Measurements from ENCODE around the gene EEA1. TPM values are rescaled to one million over a fixed set of nuclear protein-coding genes. Genes with fewer than 3 reads are reported as not detected.

The EEA1 gene
- total and polyA plus RNA-seq, 2 of the 4 experiments (the other 2 are of a cell fraction) = 4.6 to 12.5 TPM

GRCh38 chr12:92828565-92828964, 100.5 kb downstream of the EEA1 start:
- in situ Hi-C loops (cut with MboI; ENCODE audit: low sequenced_read_pairs) (no loop called here), dilution Hi-C loops (cut with HindIII; ENCODE audit: low sequenced_read_pairs, unreplicated experiment) (no loop called here), intact Hi-C loops (cut with micrococcal nuclease) (no loop called here)
- H4K20me1 ChIP-seq (ENCODE audit: insufficient read depth, low read length) = no peaks in the 10 kb centered on the region
- H3K27me3 ChIP-seq (ENCODE audit: control insufficient read depth, insufficient read depth, low read length) = no peaks in the 10 kb centered on the region
- H3K36me3 ChIP-seq (ENCODE audit: control insufficient read depth, insufficient read depth, low read length) = peaks cover 15% of the 10 kb centered on the region
- no peak overlapping the region for H3K4ac ChIP-seq (ENCODE audit: low read depth, low read length)
- no peak overlapping the region for H2BK120ac ChIP-seq (ENCODE audit: low read depth, low read length)
- H4K91ac ChIP-seq (ENCODE audit: insufficient read depth, low read depth, low read length) = no peak overlapping the region
- H2BK20ac ChIP-seq (ENCODE audit: low read depth, low read length) = no peak overlapping the region
- H2AK9ac ChIP-seq (replicated peaks; ENCODE audit: low read depth, low read length, poor library complexity) = no peak overlapping the region
- H2BK15ac ChIP-seq (ENCODE audit: low read depth, low read length) = no peak overlapping the region
- H3K27ac ChIP-seq (ENCODE audit: insufficient read depth, low read length) = no peak overlapping the region
- no peak overlapping the region for H3K14ac ChIP-seq (replicated peaks; ENCODE audit: low read depth, low read length)
- no TSS peak for BruUV-seq (replicated peaks)
- ChIA-PET POLR2A (ENCODE audit: unreplicated experiment) (no interaction called here), CTCF (no interaction called here)
- H2BK5ac ChIP-seq (ENCODE audit: low read depth, low read length, poor library complexity, severe bottlenecking) = no peak overlapping the region
- no peak for ATAC-seq (ENCODE audit: low read depth)
- peaks cover 2 to 20% of the 10 kb centered on the region in 2 experiments; a peak in 3 of 4 replicates for H3K79me1 ChIP-seq (ENCODE audit: low read depth in 1 of 2, low read length in 2 of 2)
- H3K23ac ChIP-seq (ENCODE audit: low read depth, low read length) = no peak overlapping the region
- no peak overlapping the region for H3K18ac ChIP-seq (ENCODE audit: low read depth, low read length)
- no peak for TF ChIP-seq POLR2A (IDR thresholded peaks at IDR 0.05; ENCODE audit: low read depth, low read length)
- no peak for TF ChIP-seq FOS (IDR thresholded peaks at IDR 0.05; ENCODE audit: low read depth, low read length)
- TF ChIP-seq SMC3 (IDR thresholded peaks at IDR 0.05; ENCODE audit: low read depth, low read length) = no peak
- no peak for TF ChIP-seq USF2 (IDR thresholded peaks at IDR 0.05; ENCODE audit: low read depth, low read length)
- TF ChIP-seq RCOR1 (IDR thresholded peaks at IDR 0.05; ENCODE audit: insufficient replicate concordance, low read length) = no peak
- TF ChIP-seq CEBPB (IDR thresholded peaks at IDR 0.05; ENCODE audit: low read depth, low read length) = no peak
- TF ChIP-seq CTCF (conservative IDR thresholded peaks at IDR 0.05; ENCODE audit: low read depth, low read length) = no peak
- no peak for TF ChIP-seq RFX5 (IDR thresholded peaks at IDR 0.05; ENCODE audit: low read depth, low read length)
- no peak for TF ChIP-seq ELK1 (IDR thresholded peaks at IDR 0.05; ENCODE audit: borderline replicate concordance, low read depth, low read length)
- TF ChIP-seq MXI1 (IDR thresholded peaks at IDR 0.05; ENCODE audit: borderline replicate concordance, low read depth, low read length) = no peak
- H2AK5ac ChIP-seq (ENCODE audit: low read depth, low read length) = no peak overlapping the region
- no peak overlapping the region for H2AFZ ChIP-seq (replicated peaks; ENCODE audit: low read length, poor library complexity)
- no peaks in the 10 kb centered on the region for H3K9me3 ChIP-seq (ENCODE audit: control insufficient read depth, insufficient read depth, low read length)
- WGBS, 2 experiments (ENCODE audit: extremely low coverage in 2 of 2, insufficient read length in 1 of 2) = 80% methylated on average over 1 of the region's 4 CpGs; no CpG with 5 or more reads in 1 of the 2 experiments
- no peak overlapping the region for H3K9ac ChIP-seq (ENCODE audit: low read depth, low read length)
- H4K5ac ChIP-seq (ENCODE audit: low read depth, low read length) = no peak overlapping the region
- no peaks in the 10 kb centered on the region for H3K4me1 ChIP-seq (ENCODE audit: control insufficient read depth, insufficient read depth, low read length)
- H3K56ac ChIP-seq (ENCODE audit: extremely low read depth, insufficient read depth, low read length) = no peak overlapping the region
- H3K4me2 ChIP-seq (ENCODE audit: low read depth, low read length) = no peak overlapping the region
- H3K4me3 ChIP-seq (ENCODE audit: insufficient read depth, low read depth, low read length) = no peak overlapping the region
- no peaks in the 10 kb centered on the region for H3K9me1 ChIP-seq (ENCODE audit: insufficient read depth, low read length)
- no peak for DNase-seq
- no peak overlapping the region for H4K8ac ChIP-seq (ENCODE audit: low read depth in 2 of 2, low read length in 2 of 2)
